WERI-Rb-1 (cell line): ENCODE measurements around the gene NRAS.

Source experiments
- DNase-seq: peaks from one replicate; pipeline ENCODE4 v3.0.0-alpha.2; 2020
- H3K27ac ChIP-seq: fragments of 250-450 bp; sonication (Bioruptor Pico); 2 replicates; pipeline ENCODE4 v1.5.1; 2020; ENCODE audit warnings: mild to moderate bottlenecking, moderate library complexity
- H3K27me3 ChIP-seq: fragments of 250-450 bp; sonication (Bioruptor Pico); 2 replicates; pipeline ENCODE4 v1.5.1; 2021; ENCODE audit warnings: mild to moderate bottlenecking, low read depth, moderate library complexity; ENCODE audit not compliant: insufficient read depth, severe bottlenecking
- H3K36me3 ChIP-seq: fragments of 250-450 bp; sonication (Bioruptor Pico); 2 replicates; pipeline ENCODE4 v1.5.1; 2020; ENCODE audit warnings: mild to moderate bottlenecking, moderate library complexity
- H3K4me3 ChIP-seq: 2 replicates; pipeline ENCODE4 v1.5.1; 2011; ENCODE audit warnings: low read depth, mild to moderate bottlenecking, control low read depth, low read length
- H3K9me3 ChIP-seq: fragments of 250-450 bp; sonication (Bioruptor Pico); 2 replicates; pipeline ENCODE4 v1.5.1; 2021; ENCODE audit warnings: mild to moderate bottlenecking, moderate library complexity; ENCODE audit not compliant: severe bottlenecking
- CTCF ChIP-seq: IDR thresholded peaks from 2 replicates; pipeline ENCODE4 v1.5.1; 2011; ENCODE audit warnings: low read depth, mild to moderate bottlenecking, control low read depth, inconsistent platforms, low read length

Gene NRAS

GRCh38 chr1:114716304-114717170 is at the start of gene NRAS:
Gene NRAS (minus strand): TSS chr1:114716771. CDS start chr1:114716160, 611 bp downstream.
- Histone ChIP-seq H3K36me3 (peaks cover 69% of the 10 kb centered on the region), H3K9me3 (no peaks in the 10 kb centered on the region), H3K27ac (peak within 1 kb of the TSS; percentile 83), H3K27me3 (no peaks in the 10 kb centered on the region), H3K4me3 (peak within 1 kb of the TSS; percentile 85)
- DNase-seq, result peak; percentile 93
- TF ChIP-seq CTCF, result no peak

- no peak for TF ChIP-seq CTCF
- DNase-seq, result no peak
- no peak overlapping the region for H3K4me3 ChIP-seq
- no peaks in the 10 kb centered on the region for H3K27me3 ChIP-seq
- H3K27ac ChIP-seq, result no peak overlapping the region
- no peaks in the 10 kb centered on the region for H3K36me3 ChIP-seq
- no peaks in the 10 kb centered on the region for H3K9me3 ChIP-seq
These were observed 48.1 kb upstream of the NRAS start for GRCh38 chr1:114764689-114765088.

- Histone ChIP-seq H3K4me3 (peak overlapping the region; percentile 98), H3K27me3 (no peaks in the 10 kb centered on the region), H3K27ac (peak overlapping the region; percentile 100), H3K36me3 (peaks cover 30% of the 10 kb centered on the region), H3K9me3 (no peaks in the 10 kb centered on the region)
- no peak for DNase-seq
- no peak for TF ChIP-seq CTCF
These were observed 41.8 kb upstream of the NRAS start for GRCh38 chr1:114758256-114758832.

- Histone ChIP-seq H3K36me3 (peaks cover 32% of the 10 kb centered on the region), H3K27ac (peak within 1 kb of the TSS; percentile 100)
- TF ChIP-seq CTCF, result peak; percentile 73
These were observed 41.1 kb upstream of the NRAS start, which contains the start of gene CSDE1 for GRCh38 chr1:114757455-114758255. Gene CSDE1 (minus strand): TSS chr1:114757984. CDS start chr1:114739890, 18,094 bp downstream.

DNA sequence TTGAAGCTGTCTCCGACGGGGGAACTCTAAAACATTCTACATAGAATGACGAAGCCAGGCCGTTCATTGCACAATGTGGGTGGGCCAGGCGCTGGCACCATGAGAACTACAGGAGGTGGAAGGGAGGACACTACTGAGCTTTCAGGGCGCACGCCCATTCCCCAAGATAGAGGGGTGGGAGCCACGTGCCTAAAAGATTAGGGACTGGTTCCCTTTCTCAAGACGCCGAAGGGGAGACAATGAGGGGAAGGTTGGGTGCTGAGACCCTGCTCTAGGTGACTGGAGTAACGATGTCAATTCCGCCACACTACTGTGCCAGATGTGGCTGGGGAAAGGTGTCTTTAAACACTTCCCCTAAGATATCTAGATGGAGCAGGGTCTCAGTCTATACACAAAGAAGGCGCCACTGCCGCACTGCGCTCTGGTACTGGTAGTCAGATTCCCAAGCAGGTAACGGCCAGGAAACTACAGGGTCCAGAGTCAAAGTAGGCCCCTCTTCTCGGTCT is 40.4 kb upstream of the NRAS start:
- peak overlapping the region; percentile 100 for H3K27ac ChIP-seq
- peak overlapping the region; percentile 98 for H3K4me3 ChIP-seq
- peak; percentile 10 for DNase-seq
- H3K27me3 ChIP-seq, result no peaks in the 10 kb centered on the region
- H3K36me3 ChIP-seq, result peaks cover 32% of the 10 kb centered on the region
- TF ChIP-seq CTCF, result no peak
- no peaks in the 10 kb centered on the region for H3K9me3 ChIP-seq

More at GRCh38 chr1:114757455-114758255, 41.1 kb upstream of the NRAS start, which contains the start of gene CSDE1:
- no peaks in the 10 kb centered on the region for H3K9me3 ChIP-seq
- H3K27me3 ChIP-seq, result no peaks in the 10 kb centered on the region
- H3K4me3 ChIP-seq, result peak within 1 kb of the TSS; percentile 98
- peak; percentile 97 for DNase-seq
